H7 (cell line): Measurements from ENCODE around the gene ADSL. TPM values are rescaled to one million over a fixed set of nuclear protein-coding genes. Genes with fewer than 3 reads are reported as not detected.
A peak's percentile ranks its signal among the peaks of the same experiment; 100 is the strongest.

ENCODE experiments used
- DNase-seq: peaks from one replicate; pipeline ENCODE4 v3.0.0; 2012
- H3K27me3 ChIP-seq: 2 replicates; pipeline ENCODE4 v1.6.0; 2011; ENCODE audit warnings: mild to moderate bottlenecking, low read length; ENCODE audit not compliant: control insufficient read depth, insufficient read depth
- H3K36me3 ChIP-seq: replicated peaks from 2 replicates; pipeline ENCODE4 v1.5.1; 2011; ENCODE audit warnings: low read length; ENCODE audit not compliant: control insufficient read depth, insufficient read depth
- H3K4me3 ChIP-seq: 2 replicates; pipeline ENCODE4 v1.5.1; 2011; ENCODE audit warnings: low read depth, mild to moderate bottlenecking, control low read depth, low read length, moderate library complexity; ENCODE audit not compliant: insufficient read depth
- total RNA-seq: library from RNA; depleted of rRNA; stranded (reverse); fragments of >200 nt; shearing (Covaris generic); gene quantifications from 2 replicates; pipeline ENCODE4 v1.2.3, GENCODE V29; 2014; rRNA removed

Gene ADSL
- total RNA-seq, 1 experiment from 2014 or later, result 251 TPM

DNA sequence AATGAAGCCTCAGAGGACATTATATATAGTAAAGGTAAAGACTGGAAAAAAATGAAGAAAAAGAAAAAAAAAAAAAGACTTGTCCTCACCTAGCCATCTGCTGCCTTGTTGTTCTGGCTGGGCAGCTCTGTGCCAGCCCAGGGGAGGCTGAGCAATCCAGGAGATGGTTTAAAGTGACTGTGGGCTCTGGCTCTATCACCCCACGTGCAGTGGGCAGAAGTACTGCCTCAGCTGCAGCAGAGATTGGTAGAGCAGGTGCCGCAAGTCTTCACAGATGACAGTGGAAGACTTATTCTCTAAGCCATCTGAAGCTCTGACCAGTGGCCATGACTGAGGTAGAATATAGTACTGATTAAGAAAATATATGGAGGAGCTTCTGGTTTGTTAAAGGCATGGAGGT, 86.3 kb downstream of the ADSL start:
- peaks cover 8% of the 10 kb centered on the region for H3K36me3 ChIP-seq
- no peak for DNase-seq
- no peak overlapping the region for H3K4me3 ChIP-seq
- no peaks in the 10 kb centered on the region for H3K27me3 ChIP-seq

DNA sequence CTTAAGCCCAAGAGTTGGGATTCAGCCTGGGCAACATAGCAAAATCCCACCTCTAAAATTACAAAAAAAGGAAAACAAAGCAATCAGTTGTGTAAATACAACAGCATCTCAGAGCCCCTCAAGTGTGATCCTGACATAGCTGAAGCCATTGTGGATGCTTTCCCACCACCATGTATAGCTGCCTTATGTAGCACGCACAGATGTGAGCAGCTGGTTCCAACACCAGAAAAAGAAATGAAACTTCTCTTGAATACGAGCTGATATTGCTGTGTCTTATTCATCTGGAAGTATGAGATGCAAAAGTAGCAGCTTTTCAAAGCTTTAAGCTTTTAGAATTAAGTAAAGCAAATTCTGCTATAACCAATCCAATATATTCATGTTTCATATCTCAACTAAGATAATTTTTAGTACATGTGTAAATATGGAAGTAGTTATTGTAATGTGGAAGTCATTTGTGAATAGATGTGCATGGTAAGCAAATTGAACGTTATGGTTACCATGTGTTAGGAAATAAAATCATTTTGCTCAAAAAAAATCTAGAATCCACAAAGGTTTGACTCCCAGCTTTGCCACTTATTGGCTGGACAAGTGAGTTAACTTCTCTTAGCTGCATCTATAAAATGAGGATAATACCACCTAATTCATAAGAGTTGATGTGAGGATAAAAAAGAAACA, 87.3 kb downstream of the ADSL start:
- Histone ChIP-seq H3K36me3 (peaks cover 8% of the 10 kb centered on the region), H3K27me3 (no peaks in the 10 kb centered on the region), H3K4me3 (no peak overlapping the region)
- no peak for DNase-seq

DNA sequence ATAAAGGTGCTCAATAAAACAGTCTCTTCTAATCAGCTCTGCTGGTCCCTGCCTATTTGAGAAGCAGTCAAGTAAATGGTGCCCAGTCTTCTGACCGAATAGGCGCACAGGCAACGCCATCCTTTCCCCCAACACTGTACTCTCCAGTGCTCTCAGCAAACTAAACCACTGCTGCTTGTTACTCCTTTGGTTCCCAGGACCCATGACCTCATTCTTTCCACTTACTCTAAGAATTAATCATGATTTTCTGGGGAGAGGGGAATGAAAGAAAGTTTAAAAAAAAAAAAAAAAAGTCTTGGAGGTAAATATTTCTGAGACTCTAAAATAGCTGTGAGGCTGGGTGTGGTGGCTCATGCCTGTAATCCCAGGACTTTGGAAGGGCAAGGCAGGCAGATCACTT, 87.8 kb downstream of the ADSL start:
- H3K27me3 ChIP-seq, result no peaks in the 10 kb centered on the region
- peaks cover 8% of the 10 kb centered on the region for H3K36me3 ChIP-seq
- DNase-seq, result no peak
- no peak overlapping the region for H3K4me3 ChIP-seq

DNA sequence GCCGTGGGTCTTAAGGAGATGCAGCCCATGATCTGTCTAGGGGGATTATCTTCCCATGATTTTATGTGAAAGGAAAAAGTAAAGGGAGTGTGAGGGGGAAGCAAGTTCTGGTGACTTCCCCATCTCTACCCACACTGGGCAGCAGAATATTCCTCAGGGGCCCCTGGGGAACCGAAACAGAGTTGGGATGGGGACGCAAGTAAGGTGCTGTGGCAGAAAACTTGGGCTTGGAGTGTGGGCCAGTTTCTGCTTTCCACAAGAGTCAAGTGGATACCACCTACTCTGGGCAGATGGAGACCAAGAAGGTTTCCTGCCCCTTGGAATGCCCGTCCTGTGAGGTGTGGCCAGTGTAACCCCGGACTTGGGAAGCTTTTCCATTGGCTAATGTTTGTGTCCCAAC, 88.4 kb downstream of the ADSL start:
- DNase-seq, result no peak
- H3K4me3 ChIP-seq, result no peak overlapping the region
- peaks cover 3% of the 10 kb centered on the region for H3K36me3 ChIP-seq
- no peaks in the 10 kb centered on the region for H3K27me3 ChIP-seq

DNA sequence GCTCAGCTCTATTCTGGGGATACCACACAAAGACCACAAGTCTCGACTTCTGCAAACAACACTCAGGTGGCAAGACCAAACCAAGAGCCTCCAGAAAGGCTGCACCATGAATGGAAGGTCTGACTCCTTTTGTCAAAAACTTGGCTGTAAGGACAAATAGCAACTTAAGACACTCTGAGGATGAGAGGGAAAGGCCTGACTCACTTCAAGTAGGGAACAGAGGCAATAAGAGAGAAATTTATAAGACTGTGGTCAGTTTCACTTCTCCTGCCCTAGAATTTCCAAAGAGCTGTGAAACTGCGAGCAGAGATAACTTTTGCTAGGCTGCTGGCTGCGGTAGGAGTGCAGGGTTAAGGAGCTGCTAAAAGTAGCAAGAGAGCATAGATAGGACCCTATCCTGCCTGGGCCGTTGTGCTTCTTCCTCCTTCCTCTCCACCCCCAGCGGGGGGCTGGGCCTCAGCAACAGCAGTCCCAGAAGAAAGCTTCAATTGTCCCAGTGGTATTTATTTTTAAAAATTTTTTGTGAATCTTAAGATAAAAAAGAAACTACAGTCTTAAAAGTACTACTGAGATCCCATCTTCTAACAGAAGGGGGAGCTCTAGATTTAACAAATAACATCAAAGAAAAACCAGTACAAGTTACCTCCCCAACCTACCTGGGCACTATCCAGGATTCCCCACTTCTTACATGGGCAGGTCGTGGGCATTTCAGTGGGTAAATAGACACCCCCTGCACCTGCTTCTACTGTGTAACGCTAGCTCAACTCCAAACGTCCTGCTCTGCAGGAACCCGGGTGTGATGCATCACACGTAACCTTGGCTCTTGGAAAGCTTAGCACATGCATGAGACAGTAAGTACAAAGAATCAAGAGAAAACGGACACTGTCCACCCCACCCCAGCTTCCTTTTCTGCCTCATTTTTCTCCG, 90.5 kb downstream of the ADSL start:
- H3K36me3 ChIP-seq, result no peaks in the 10 kb centered on the region
- peak; percentile 71 for DNase-seq
- H3K4me3 ChIP-seq, result no peak overlapping the region
- H3K27me3 ChIP-seq, result no peaks in the 10 kb centered on the region

Other genes starting within 250 kb of the ADSL start
- gene TNRC6B, start 168.6 kb upstream of the ADSL start, total RNA-seq, result 13.0 and 21.4 TPM in 2 replicates
- gene SGSM3, start 24.1 kb downstream of the ADSL start, total RNA-seq, result 75.9 and 113 TPM in 2 replicates